SW480 (cell line): ENCODE measurements around the gene GCSH.

ENCODE experiments used
- DNase-seq: peaks from one replicate; pipeline ENCODE4 v3.0.0-alpha.2; 2016; ENCODE audit warnings: low spot score

Gene GCSH

DNA sequence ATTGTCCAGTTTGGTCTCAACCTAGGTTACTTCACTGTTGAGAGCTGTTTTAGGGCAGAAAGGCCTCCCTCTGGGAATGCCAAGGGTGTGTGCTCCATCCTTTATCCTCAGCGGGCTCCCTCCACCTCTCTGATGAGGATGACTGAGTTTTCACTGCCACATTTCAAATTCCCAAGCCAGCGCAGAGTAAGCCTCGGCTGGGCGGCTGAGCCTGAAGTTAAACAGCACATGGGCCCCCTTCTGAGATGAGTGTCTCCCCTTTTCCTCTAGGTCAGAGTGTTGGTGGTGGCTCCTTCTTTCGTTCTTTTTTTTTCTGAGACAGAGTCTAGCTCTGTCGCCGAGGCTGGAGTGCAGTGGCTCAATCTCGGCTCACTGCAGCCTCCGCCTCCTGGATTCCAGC lies 5.5 kb upstream of the GCSH start:
- DNase-seq = no peak

DNA sequence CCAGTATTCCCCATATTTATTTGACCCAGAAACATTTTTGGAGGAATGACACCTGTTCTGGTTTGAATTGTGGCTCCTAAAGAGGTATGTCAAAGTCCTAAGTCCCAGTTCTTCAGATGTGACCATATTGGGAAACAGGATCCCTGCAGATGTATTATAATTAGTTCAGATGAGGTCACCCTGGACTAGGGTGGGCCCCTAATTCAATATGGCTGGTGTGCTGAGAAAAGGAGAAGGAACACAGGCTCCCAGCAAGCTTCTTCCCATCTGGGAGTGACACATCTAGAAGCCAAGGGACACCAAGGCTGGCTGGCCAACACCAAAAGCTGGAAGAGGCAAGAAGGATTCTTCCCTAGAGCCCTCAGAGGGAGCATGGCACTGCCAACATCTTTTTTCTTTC lies 3.8 kb upstream of the GCSH start:
- no peak for DNase-seq

DNA sequence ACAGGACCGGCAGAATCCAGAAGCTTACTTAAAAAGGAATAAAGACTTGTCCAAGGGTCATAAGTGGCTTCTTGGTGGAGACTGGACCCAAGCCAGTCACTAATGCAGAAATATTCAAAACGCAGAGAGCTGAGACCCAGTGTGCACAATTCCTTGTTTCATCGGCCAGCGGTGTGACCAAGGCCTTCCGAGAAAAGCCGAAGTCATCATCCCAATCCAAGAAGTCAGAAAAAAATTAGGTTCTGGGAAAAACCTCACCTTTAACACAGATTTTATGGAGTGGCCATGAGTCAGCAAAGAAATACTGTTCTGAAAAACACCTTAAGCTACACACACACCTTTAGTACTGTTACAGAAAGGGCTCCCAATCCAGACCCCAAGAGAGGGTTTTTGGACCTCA lies 1.0 kb upstream of the GCSH start:
- no peak for DNase-seq

GRCh38 chr16:81096715-81097208 lies 567 bp upstream of the GCSH start:
- peak; percentile 43 for DNase-seq

DNA sequence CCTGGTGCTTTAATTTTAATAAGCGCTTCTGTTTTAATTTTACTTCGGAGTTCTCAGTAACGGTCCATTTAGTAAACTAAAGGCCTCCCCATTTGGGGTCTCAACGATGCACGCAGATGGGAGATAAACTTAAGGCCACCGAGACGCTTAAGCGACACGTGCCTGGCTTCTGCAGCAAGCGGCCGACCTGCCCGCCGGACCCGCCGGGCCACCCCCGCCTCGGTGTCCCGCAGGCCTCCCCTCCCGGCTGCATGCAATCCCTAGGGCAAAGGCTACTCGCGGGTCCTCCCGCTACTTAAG lies 592 bp downstream of the GCSH start:
- DNase-seq = no peak

GRCh38 chr16:81094771-81095251 lies 1.4 kb downstream of the GCSH start:
- no peak for DNase-seq

- no peak for DNase-seq
These were observed 7.4 kb downstream of the GCSH start for GRCh38 chr16:81088836-81089235.

GRCh38 chr16:81081014-81081413 lies 15.2 kb downstream of the GCSH start:
- no peak for DNase-seq

DNA sequence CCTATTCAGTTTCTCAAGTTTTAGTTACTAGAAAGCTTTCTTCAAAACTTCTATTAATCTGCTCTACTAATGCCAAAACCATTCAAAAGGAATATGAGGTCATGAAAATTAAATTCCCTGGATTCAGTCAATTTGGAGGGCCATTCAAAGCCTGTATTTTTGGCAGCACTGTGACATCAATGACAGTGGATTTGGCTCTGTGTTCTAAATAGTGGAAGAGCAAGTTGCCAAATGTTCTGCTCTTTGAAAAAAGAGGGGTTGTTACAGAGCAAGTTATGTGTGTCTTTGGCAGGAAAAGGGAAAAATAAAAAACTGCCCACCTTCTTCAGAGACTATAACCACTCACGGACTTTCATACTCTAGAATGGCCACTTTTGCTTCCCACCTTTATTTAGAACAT lies 16.0 kb downstream of the GCSH start:
- DNase-seq = no peak

- peak; percentile 93 for DNase-seq
These were observed 18.9 kb downstream of the GCSH start, which contains the start of gene C16orf46 for GRCh38 chr16:81077076-81077940. C16orf46 (minus strand) TSS chr16:81077238; CDS start chr16:81063955, 13,283 bp downstream.

- DNase-seq = peak; percentile 83
These were observed 19.6 kb downstream of the GCSH start for GRCh38 chr16:81076566-81077075.

DNA sequence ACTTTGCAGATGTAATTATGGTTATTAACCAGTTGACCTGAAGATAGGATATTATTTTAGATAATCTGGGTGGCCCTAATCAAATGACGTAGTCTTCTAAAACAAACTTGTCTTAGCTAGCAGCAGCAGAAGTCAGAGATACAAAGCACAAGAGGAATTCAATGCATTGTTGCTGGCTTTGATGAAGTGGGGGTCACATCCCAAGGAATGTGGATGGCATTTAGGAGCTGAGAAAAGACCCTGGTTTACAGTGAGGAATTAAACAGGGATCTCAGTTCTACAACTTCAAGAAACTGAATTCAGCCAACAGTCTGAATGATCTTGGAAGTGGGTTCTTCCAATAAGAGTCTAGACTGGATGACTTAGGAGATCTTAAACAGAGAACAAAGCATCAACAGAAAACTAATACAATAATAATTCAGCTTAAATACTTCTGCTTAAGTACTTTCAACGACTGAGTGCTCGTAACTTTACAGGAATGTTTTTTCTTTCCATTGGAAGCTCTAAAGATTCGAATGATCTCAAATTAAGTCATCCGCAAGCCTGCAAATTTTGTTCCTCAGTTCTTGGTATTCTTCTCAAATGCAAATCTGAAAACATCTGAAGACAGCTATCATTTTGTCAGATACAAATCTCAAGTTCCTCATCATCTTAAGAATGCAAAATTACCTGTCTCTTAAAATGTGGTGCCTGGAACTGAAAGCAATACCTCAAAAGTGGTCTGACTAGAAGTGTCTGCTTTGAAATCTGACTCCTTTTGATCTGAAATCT lies 22.4 kb downstream of the GCSH start:
- DNase-seq = no peak

DNA sequence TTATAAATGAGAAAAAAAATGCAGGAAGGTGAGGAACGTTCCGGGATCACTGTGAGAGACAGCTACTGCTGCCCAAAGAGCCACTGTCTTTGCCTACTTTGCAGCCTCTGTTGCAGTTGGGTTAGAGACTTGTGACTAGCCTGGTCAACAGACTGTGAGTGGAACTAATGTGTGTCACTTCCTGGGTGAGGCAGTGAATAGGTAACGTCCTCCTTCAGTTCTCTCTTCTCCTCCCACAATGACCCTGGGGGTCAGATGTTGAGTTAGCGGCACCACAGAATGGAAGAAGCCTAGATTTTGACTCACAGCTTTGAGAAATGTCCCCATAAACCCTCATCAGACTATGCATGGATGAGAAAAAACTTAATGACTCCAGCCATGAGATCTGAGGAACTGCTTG lies 24.4 kb downstream of the GCSH start:
- peak; percentile 25 for DNase-seq

DNA sequence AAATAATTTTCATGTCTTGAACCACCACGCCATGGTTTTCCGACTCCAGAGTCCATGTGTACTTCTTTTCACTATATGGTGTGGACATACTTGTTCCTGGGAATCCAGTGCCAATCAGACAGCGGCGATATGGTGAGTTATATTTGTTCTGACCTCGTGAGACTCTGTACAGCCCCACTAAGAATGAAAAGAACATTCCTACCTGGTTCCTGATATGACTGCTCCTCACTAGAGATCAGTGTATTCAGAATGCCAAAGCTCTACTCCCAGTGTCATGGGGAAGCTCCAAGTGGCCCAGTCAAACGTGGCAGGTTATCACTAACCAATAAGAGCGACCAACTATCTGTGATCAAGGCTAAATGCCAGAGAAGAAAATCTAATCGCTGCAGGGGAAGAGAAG lies 25.2 kb downstream of the GCSH start:
- no peak for DNase-seq

DNA sequence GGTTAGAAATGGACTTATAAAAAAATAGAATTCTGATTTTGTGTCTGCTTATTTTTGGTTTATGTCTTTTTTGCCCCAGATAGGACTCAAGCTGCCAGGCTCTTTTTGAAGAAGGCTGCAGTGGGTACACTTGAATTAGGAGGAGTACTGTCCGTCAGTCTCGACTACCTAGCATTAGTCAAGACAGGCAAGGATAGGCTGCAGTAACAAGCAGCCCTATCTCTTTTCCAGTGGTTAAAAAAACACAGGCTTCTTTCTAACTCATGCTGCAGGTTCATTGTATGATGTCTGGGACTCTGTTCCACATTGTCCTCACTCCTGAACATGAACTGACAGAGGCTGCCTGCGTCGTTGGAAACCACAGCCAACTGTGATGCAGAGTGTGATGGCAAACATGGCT lies 27.1 kb downstream of the GCSH start:
- DNase-seq = no peak

DNA sequence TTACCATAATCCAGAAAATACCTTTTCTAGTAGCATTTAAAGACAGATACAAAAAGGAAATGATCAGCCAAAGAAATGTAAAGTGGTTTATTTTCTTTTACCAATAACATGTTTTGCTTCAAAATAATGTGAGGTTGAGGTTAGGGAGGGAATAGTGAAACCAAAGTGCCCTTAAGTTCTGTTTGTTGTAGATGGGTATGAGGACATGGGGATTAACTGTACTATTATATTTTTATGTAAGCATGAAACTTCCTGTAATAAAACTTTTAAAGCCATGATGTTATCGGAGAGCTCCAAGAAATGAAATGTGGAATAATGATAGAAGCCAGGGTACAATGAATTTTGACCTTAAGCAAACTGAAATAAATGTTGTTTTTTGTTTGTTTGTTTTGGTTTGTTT lies 29.0 kb downstream of the GCSH start:
- no peak for DNase-seq

DNA sequence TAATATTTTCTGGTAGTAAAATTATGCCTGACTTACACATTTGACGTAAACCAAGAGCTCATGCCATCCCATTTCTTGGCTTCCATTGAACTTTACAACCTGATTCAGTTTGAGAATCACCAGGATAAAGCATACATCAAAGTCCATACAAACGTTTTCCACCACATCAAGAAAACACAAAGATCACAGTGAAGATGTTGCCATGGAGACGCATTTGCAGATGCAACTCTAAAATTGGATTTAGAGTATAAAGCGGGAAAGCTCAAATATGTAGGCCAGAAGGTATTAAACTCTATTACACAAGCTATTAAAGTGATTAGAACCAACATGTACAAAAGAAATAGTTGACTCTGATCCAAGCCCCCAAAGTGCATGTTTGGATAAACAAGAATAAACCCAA lies 29.5 kb downstream of the GCSH start:
- no peak for DNase-seq

- no peak for DNase-seq
These were observed 34.2 kb downstream of the GCSH start for GRCh38 chr16:81061871-81062608.

DNA sequence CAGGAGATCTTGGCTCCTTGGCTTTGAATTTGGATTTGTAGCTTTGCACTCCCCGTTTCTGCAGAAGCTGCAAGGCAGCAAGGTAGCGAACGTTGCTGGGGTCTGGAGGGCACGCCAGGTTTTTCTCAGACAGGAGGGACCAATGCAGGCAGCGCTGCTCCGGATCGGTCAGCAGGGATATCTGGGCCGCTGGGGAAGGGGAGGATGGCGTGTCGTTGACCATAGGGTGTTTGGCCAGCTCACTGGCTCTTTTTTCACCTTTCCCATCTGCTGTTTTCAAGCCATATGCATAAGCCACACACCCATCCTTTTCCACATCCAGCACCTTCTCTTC lies 34.9 kb downstream of the GCSH start:
- no peak for DNase-seq

DNA sequence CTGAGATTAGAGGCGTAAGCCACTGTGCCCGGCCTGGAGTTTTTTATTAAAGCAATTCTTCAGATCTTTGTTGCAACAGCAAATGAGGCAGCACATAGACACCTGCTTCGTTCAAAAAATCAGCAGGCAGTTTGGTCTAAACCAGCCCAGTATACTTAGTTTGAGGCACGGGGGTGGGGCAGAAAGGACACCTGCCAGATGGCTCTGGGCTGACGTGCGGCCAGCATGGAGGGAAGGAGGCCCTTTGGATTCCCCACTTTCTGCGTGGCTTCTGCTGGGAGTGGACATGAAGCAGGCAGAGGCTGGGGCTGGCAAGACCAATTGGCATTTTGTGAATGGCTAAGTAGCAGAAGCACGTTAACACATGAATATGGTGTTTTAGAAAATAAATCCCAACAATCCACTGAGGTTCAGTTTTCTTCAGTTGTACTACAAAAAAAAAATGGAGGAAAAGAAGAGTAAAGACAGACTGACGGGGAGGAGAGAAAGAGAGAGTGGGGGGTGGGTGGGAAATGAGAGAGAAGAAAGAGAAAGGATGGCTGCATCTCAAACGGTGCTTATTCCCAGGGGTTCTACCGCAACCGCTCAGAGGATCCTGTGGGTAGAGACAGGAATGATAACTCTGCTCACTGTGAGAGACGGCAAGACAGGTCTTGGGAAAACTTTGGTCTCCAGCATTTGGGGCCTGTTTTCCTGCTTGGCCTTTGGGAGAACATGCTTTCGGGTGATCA lies 35.5 kb downstream of the GCSH start:
- no peak for DNase-seq

GRCh38 chr16:81053761-81054160 lies 42.4 kb downstream of the GCSH start:
- DNase-seq = no peak

- DNase-seq = no peak
These were observed 53.4 kb downstream of the GCSH start for GRCh38 chr16:81042821-81043220.
